ENCODE data around the gene USP19. TPM values are rescaled to one million over a fixed set of nuclear protein-coding genes. Genes with fewer than 3 reads are reported as not detected.

The USP19 gene
- total RNA-seq, 1 donor from 2014 or later, result 63.9 TPM

GRCh38 chr3:49121132-49121736, 611 bp upstream of the USP19 start:
- Histone ChIP-seq H3K4me1 (peaks cover 17% of the 10 kb centered on the region), H3K36me3 (peaks cover 73% of the 10 kb centered on the region), H3K27me3 (no peaks in the 10 kb centered on the region), H3K9me3 (no peaks in the 10 kb centered on the region), H3K27ac (peak overlapping the region; percentile 87), H3K4me3 (peak overlapping the region; percentile 75)
- no peak for DNase-seq
- ATAC-seq, result no peak
- no peak for TF ChIP-seq CTCF (IDR thresholded peaks at IDR 0.05)
- intact Hi-C loops (cut with DNase I), result no loop called here

GRCh38 chr3:49120096-49120437, 556 bp downstream of the USP19 start:
- intact Hi-C loops (cut with DNase I), result no loop called here
- Histone ChIP-seq H3K27me3 (no peaks in the 10 kb centered on the region), H3K27ac (peak overlapping the region; percentile 87), H3K4me3 (peak overlapping the region; percentile 75), H3K4me1 (peaks cover 17% of the 10 kb centered on the region), H3K36me3 (peaks cover 74% of the 10 kb centered on the region), H3K9me3 (no peaks in the 10 kb centered on the region)
- ATAC-seq, result no peak
- TF ChIP-seq CTCF (IDR thresholded peaks at IDR 0.05), result no peak
- no peak for DNase-seq

- Histone ChIP-seq H3K4me3 (peak overlapping the region; percentile 75), H3K36me3 (peaks cover 74% of the 10 kb centered on the region), H3K27me3 (no peaks in the 10 kb centered on the region), H3K9me3 (no peaks in the 10 kb centered on the region), H3K27ac (peak overlapping the region; percentile 87), H3K4me1 (peaks cover 17% of the 10 kb centered on the region)
- intact Hi-C loops (cut with DNase I), result no loop called here
- TF ChIP-seq CTCF (IDR thresholded peaks at IDR 0.05), result no peak
- ATAC-seq (no peak), DNase-seq (no peak)
These were observed 1.2 kb downstream of the USP19 start for GRCh38 chr3:49119439-49119838.

- DNase-seq (no peak), ATAC-seq (no peak)
- Histone ChIP-seq H3K27ac (peak overlapping the region; percentile 87), H3K27me3 (no peaks in the 10 kb centered on the region), H3K4me1 (peaks cover 17% of the 10 kb centered on the region), H3K9me3 (no peaks in the 10 kb centered on the region), H3K4me3 (no peak overlapping the region), H3K36me3 (peaks cover 74% of the 10 kb centered on the region)
- TF ChIP-seq CTCF (IDR thresholded peaks at IDR 0.05), result no peak
- intact Hi-C loops (cut with DNase I), result no loop called here
These were observed 1.6 kb downstream of the USP19 start for GRCh38 chr3:49119036-49119435.

- Histone ChIP-seq H3K9me3 (no peaks in the 10 kb centered on the region), H3K27me3 (no peaks in the 10 kb centered on the region), H3K36me3 (peaks cover 100% of the 10 kb centered on the region), H3K27ac (no peak overlapping the region), H3K4me3 (no peak overlapping the region), H3K4me1 (no peaks in the 10 kb centered on the region)
- no peak for TF ChIP-seq CTCF (IDR thresholded peaks at IDR 0.05)
- intact Hi-C loops (cut with DNase I), result no loop called here
- no peak for DNase-seq
- no peak for ATAC-seq
These were observed 8.4 kb downstream of the USP19 start for GRCh38 chr3:49112262-49112661.

GRCh38 chr3:49111347-49111746, 9.3 kb downstream of the USP19 start:
- ATAC-seq, result no peak
- no peak overlapping the region for H3K27ac ChIP-seq
- DNase-seq, result no peak
- no peaks in the 10 kb centered on the region for H3K27me3 ChIP-seq
- H3K4me3 ChIP-seq, result no peak overlapping the region
- H3K36me3 ChIP-seq, result peaks cover 93% of the 10 kb centered on the region
- H3K9me3 ChIP-seq, result no peaks in the 10 kb centered on the region
- no peak for TF ChIP-seq CTCF (IDR thresholded peaks at IDR 0.05)
- intact Hi-C loops (cut with DNase I), result no loop called here
- H3K4me1 ChIP-seq, result no peaks in the 10 kb centered on the region
